Inflammatory macrophage treated with lipopolysaccharide for 1 hour (primary cell): ENCODE measurements around the gene IRF7.

ENCODE experiments used
- DNase-seq, 2 donors: peaks; one replicate each; pipeline ENCODE4 v3.0.0-alpha.2; 2020 to 2022

The IRF7 gene

DNA sequence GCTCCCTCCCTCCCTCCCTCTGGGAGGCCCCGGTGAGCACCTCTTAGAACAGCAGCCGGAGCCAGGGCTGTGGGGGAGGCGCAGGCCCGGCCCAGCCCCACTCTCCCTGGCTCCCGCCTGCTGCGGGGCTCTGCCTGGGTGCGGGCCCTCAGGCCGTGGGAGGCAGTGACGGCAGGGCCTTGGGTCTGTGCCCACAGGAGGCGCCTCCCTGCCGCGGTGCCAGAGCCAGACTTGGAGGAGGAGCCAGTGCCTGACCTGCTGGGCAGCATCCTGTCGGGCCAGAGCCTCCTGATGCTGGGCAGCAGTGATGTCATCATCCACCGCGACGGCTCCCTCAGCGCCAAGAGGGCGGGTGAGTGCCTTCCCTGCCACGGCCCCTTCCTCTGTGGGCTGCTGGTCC is 9.5 kb downstream of the IRF7 start:
- no peak for DNase-seq

DNA sequence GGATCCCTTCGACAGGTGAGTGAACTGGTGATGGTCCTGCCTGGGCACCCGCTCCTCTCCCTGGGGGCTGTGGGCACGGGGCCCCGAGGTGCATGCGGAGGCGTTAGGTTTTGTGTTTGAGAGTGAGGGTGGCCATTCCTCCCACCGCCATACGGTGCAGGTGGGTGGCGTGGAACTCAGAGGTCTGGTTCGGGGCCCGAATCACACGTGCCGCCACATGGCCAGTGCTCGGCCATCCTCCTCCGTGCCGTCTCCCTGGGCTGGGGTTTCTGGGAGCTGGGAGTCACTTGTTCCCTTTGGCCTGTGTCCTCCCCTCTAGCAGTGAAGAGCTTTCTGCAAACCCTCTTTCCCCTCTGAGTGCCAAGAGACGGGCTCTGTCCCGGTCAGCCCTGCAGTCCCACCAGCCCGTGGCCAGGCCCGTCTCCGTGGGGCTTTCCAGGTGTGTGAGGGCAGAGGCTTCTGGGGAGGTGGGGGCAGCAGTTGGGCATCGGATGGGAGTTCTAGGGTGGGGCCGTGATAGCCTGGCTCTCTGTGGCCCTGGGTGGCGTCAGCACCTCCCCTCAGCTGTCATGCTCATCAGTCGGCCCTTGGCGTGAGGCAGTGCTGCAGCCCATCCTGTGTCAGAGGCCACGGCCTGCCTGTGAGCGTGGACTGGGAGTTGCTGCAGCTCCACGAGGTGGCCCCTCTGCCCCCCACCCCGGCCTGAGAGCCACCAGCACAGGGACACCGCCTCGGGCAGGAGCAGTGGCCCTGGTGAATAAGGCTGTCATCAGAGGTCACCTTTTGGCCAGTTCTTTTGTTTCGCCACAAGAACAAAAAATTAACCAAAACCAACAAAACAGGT is 10.2 kb downstream of the IRF7 start:
- DNase-seq: no peak

DNA sequence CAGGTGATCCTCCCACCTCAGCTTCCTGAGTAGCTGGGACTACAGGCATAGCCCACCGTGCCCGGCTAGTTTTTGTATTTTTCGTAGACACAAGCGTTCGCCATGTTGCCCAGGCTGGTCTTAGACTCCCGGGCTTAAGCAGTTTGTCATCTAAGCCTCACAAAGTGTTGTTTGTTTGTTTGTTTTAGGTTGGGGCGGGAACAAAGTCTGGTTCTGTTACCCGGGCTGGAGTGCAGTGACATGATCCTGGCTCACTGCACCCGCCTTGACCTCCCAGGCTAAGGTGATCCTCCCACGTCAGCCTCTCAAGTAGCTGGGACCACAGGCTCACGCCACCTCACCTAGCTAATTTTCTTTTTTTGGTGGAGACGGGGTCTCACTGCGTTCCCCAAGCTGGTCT is 12.6 kb downstream of the IRF7 start:
- DNase-seq: no peak

DNA sequence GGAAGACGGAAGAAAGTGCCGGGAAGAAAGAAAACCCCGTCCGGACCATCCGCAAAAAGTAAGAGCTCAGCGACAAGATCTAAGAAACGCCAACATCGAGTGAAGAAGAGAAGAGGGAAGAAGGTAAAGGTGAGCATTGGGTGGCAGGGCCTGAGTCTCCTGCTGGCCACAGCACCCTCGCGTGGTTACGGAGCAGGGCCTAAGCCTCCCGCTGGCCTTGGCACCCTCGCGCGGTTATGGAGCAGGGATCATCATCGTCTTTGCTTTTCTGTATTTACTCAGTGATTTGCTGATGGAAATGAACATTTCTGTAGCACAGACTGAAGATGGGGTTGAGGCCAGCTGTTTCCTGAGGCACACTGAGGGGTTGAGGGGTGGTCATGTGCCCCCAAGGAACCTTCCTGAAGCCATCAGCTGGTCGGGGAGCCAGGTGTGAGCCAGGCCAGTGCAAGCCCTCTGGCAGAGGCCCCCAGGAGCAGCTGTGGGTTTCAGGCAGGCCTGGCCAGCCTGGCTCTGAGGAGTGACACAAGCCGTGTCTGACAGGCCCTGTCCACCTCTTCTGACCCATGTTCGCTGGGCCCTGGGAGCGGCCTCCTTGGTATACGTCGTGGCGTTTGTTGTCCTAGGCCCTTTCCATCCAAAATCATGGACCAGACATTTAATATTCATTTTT is 14.0 kb downstream of the IRF7 start:
- no peak for DNase-seq

DNA sequence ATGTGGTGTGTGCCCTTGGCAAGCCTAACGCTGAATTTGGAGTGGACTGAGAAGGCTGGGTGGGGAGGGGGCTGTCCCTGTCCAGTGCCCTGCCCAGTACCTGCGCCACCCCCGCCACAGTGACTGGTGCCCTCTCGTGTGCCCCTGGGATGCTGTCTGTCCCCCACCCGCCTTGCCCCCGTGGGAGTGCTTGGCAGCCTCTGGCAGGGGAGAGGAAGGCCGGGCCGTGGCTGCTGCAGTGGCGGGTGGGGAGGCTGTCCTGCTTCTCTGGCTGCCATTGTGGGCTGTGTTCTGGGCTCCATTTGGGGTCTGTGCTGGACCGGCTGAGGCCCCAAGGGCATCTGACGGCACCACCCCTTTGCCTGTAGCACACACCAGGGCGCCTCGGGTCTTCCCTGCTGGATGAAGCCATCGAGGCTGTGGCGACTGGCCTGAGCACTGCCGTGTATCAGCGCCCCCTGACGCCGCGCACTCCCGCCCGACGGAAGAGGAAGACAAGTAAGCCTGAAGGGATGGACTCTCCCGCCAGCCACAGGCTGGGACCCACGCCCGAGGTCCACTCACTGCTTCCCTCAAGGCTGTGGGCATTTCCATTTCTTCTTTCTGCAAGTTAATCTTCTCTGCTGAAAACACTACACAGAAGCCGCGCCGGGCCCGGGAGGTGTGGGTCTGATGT is 17.6 kb downstream of the IRF7 start:
- DNase-seq: no peak

DNA sequence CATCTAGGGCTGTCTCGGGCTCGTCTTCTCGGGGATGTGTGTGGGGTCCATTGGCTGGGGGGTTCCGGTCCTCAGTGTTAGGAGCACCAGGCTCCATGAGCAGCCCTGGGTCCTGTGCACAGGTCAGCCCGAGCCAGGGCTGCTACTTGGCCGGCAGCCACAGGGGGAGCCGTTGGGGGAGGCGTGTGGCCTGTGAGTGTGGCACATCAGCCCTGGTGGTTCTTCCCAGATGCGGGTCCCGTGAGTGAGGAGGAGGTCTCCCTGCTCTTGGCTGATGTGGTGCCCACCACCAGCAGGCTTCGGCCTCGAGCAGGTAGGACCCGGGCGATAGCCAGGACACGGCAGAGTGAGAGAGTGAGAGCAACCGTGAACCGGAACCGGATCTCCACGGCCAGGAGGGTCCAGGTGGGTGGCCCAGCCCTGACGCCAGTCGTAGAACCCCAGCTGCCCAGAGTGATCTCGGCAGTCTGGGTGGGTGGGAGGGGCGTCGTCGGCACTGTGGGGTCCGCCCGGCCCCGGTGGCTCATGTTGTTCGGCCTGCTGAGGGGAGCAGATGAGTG is 18.5 kb downstream of the IRF7 start:
- DNase-seq: no peak

DNA sequence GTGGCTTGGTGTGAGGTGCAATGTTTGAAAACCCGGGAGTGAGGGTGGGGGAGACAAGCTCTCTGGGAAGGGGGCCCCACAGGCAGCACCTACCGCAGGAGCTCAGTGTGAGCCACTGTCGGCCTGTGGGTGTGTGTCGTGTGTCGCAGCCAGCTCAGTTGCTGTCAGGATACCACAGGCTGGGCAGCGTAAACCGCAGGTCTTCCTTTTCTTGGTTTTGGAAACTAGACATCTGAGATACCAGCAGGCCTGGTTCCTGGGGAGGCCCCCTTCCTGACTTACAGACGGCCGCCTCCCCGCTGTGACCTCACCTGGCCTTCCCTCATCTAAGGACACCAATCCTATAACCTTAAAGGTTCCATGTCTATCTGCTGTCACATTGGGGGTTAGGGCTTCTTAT is 19.4 kb downstream of the IRF7 start:
- DNase-seq: no peak

DNA sequence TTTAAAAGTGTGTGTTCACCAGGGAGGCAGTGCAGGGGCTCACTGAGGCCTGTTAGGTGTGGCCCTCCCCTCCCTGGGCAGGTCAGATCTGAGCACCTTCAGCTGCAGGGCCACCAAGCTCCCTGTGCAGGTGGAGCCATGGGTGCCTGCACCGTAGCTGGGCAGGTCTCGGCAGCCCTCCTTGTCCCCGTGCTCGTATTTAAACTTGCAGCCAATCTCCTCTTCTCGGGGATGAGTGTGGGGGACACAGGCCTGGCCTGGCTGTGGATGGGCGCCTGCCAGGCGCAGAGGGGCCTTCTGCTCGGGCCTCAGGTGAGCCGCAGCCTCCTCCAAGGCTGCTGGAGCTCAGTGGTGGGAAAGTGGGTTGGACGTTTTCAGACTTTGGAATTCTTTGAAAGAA is 20.4 kb downstream of the IRF7 start:
- DNase-seq: no peak

DNA sequence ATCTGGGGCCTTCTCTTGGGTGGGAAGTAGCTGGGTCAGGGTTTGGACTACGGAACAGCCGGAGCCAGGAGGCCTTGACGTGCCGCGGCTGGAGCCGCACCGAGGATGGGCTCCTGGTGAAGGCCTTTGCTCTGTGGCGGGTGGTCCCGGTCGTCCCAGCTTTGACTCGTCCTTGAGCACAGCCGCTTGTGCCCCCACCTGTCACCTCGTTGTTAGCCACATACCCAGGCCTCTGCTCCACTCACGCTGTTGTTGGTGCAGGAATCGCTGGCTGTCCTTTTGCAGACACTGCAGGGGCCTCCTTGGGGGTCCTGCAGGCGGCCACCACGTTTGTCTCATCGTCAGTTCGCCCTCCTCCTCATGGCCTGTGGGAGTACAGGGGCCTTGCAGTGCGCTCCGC is 22.4 kb downstream of the IRF7 start:
- DNase-seq: no peak

DNA sequence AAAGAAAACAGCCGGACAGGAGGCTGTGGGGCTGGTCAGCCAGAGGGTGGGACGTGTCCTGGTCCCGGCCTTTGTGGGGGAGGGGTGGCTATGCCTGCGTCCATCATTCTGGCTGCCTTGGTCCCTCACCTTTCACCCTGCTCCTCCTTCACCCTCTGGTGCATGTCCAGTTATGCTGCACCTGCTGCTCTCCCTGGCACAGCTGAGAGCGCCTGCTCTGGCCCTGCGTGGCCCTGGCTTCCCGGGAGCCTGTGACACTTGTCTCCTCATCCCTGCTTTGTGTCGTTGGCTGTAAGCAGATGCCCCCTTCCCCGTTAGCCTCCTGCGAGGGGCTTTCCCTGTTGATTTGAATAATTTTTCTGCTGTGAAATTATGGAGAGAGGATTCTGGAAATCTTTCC is 22.8 kb downstream of the IRF7 start:
- DNase-seq: no peak

DNA sequence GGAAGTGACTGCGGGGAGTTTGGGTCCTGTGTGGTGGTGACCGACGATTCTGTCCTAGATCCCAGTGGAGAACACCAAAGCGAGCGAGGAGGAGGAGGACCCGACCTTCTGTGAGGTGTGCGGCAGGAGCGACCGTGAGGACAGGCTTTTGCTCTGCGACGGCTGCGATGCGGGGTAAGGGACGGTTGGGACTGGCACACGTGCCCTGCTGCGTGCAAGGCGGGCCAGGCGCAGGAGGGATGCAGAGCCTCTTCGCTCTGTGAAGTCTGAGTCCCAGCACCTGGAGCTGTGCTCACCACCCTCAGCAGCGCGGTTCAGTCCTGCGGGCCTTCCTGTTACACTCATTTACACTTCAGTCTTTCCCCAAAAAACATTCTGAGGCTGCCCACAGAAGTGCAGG is 23.2 kb downstream of the IRF7 start:
- no peak for DNase-seq

DNA sequence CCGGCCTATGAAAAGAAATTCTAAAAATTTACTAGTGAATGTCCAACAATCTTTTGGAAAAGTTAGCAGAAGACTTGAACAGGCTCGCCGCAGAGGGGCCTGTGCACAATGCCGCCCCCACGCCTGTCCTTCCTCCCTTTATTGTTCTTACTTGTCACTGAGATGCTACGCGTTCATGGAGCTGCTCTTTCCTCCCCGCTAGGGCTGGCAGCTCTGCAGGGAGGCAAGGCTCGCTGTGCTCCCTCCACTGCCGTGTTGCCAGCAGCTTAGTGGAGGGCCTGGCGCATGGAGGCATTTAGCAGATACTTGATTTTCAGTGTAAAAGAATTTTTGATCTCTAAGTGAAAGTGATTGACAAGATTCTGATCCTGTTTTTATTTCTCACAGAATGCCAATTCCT is 24.8 kb downstream of the IRF7 start:
- no peak for DNase-seq

DNA sequence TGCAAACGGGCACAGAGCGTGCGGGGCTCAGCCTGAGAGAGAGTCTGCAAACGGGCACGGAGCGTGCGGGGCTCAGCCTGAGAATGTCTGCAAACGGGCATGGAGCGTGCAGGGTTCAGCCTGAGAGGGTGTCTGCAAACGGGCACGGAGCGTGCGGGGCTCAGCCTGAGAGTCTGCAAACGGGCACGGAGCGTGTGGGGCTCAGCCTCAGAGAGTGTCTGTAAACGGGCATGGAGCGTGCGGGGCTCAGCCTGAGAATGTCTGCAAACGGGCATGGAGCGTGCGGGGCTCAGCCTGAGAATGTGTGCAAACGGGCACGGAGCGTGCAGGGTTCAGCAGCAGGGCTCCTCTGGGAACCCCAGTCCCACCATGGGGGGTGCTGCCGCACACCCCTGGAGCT is 26.0 kb downstream of the IRF7 start:
- no peak for DNase-seq

DNA sequence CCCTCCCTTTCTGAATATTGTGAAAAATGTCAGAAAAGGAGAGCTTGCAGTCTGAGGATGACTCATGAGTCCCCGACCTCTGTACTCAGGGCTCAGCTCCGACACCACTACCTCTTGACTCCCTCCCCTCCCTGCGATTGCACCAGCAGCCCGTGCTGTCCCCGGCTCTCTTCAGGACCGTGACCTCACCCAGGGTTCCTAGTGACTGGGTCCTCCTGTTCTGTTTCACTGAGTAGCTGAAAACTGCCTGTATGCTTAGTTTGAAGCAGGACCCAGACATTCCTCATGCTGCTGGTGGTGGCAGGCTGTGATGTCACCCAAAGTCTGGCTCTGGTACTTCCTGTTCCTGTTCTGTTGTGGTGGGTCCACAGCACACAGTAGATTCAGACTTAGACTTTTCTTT is 27.8 kb downstream of the IRF7 start:
- DNase-seq: peak; percentile 83 to 86

DNA sequence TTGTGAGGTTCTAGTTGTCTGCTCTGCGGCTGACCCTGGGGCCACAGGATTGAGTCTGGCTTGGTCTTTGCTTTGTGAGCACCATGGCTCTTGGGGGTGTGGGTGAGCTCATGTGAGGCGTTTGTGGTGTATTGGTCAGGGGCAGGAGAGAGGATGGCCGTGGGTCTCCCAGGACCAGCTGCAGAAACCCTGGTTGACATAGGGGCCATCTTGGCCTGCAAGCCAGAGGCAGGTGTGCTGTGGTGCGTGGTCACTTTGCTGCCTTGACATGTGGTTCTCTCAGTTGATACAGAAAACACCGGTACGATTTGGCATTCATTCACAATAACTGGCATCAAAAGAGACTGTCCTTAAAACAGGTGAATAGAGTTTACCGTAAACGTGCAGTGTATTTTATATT is 28.2 kb downstream of the IRF7 start:
- DNase-seq: no peak

DNA sequence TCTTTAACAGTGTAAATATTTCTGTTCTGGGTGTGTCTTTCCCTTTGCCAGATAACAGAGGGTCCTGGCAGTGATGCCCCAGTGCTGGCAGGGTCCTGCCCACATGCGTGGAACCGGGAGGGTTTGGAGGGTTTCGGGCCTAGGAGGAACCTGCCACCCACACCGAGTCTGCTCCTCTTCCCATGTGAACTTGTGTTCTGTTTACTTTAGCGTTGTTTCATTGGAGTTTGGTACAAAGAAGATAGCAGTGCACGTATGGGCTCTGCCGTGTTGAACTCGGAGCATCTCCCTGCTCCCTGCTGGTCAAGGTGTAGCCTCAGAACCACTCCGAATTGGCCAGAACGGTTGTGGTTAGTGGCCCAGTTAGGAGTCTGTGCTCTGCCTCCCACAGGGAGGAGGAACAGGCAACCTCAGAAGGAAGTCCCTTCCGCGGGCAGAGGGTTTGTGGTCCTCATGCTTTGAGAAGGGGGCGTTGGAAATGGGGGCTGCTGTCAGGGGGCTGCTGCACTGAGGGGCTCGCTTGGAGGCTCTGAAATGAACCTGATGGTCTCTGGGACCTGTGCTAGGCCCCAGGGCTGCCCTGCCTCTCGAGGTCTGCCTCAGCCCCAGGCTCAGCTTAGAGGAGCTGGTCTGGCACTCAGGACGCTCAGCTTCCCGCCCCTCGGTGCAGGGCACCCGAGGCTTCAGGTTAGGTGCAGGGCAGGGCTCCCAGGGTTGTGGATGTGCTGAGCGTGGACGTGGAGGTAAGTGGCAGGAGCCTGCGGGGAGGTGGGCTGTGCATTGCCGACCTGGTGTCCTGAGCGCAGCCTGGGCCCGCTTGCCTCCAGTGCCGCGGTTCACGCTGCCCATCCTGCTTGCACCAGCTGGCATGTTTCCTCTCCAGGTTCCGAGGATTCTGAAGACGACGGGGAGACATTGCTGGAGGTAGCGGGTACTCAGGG is 29.1 kb downstream of the IRF7 start:
- DNase-seq: no peak

DNA sequence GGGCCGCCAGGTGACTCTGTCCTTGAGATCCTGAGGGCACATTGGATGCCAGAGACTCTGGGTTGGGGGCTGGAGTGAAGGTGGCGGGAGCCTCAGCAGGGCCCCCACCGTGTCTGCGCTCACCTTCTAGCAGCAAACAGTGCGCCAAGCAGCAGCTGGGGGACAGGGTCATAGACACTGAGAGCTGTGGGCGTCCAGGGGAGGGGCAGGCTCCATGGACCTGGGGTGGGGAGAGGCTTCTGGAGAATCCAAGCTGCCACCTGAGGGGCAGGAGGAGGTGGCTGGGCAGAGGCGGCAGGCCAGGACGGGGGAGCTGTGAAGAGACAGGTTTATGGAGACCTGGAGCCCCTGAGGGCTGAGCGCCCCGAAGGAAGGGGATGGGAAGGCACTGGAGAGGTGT is 31.5 kb downstream of the IRF7 start:
- no peak for DNase-seq

DNA sequence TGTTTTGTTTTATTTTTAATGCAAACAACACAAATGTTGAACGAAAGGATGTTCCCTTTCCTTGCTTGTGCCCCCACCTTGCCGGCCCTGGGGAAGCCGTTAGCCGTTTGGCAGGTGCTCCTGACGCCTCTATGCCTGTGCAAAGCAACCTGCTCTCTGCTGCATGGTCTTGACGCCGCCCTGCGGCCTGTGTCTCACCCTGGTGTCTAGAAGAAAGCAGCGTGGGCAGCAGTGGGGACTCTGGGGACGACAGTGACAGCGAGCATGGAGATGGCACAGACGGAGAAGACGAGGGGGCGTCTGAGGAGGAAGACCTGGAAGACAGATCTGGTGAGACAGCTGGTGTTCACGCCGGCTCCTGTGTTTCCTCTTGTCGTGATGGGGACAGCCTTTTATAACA is 34.0 kb downstream of the IRF7 start:
- no peak for DNase-seq

DNA sequence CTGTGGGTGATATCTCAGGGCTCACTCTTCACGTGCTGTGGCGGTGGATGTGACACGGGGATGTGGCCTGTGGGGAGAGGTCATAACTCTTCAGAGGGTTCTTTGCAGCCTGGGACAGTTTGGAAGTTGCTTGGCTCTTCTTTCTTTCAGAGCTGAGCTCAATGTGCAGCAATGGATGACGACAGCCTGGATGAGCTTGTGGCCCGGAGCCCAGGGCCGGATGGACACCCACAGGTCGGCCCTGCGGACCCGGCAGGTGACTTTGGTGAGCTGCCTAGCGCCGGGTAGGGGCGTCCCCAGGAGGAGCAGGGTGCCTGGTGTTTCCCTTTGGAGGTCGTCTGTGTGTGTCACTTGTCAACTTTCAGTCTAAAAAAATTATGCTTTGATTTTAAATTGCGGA is 34.4 kb downstream of the IRF7 start:
- no peak for DNase-seq

DNA sequence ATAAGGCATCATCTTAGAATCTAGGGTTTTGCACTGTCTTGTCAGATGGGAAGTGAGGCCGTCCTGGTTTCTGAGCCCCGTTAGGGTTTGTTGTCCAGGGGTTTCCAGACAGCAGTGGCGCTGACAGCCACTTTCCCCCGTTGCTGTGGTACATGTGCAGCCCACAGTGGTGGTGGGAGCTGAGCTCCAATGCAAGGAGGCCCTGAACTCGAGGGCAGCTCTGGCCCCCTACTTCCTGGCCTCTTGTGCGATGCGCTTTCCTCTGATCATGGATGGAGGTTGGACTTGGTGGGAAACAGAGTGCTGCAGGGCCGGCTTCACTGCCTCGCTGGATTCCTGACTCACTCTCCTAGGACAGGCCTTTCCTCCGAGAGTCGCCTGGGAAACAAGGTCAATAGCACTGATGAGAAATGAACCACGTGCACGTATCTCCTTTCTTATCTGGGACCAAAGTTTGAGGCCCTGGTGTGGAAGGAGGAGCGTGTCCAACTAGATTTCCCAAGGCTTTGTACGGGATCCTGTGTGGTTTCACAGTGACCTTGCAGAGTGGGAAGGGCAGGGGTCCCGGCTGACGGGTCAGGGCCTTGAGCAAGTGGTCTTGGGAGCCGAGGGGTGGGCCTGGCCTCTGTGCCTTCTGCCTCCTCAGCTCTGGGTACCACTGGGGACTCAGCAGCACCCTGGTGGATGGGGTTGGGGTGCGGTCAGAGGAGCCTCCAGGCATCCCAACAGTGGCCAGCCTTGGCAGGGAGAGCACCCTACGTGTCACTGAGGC is 35.7 kb downstream of the IRF7 start:
- DNase-seq: no peak

DNA sequence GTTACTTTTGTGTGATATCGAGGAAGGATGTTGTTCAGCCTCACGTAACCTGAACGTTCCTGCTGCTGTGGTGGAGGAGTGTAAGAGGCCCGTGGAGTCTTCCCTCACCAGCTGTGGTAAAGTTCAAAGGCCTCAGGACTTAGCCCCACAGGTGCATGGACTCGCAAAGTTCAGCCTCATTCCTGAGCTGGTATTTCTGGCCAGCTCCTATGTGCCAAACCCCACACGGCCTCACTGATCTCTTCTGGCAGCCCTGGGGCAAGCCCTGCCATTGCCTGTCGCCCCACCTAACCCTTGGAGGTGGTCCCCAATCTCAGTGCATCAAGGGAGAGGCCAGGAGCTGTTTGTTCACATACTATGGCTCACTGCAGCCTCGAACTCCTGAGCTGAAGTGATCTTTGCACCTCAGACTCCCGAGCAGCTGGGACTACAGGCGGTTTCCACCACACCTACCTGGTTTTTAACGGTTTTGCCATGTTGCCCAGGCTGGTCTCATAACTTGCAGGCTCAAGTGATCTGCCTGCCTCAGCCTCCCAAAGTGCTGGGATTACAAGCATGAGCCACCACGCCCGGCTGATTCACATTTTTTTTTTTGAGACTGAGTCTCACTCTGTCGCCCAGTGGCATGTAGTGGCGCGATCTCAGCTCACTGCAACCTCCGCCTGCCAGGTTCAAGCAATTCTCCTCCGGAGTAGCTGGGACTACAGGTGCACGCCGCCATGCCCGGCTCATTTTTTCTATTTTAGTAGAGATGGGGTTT is 37.3 kb downstream of the IRF7 start:
- no peak for DNase-seq
